K562 (cell line): ENCODE data around the gene PALLD.

Experiments
- HDAC1 ChIP-seq, 2 experiments: fragments of 450-650 bp; IDR thresholded peaks; 2 replicates each; pipeline ENCODE4 v1.6.1; 2016 to 2017; ENCODE audit warnings: inconsistent platforms in 1 of 2, mild to moderate bottlenecking in 1 of 2, moderate library complexity in 1 of 2
- ZNF274 ChIP-seq: IDR thresholded peaks from 2 replicates; pipeline ENCODE4 v1.6.1; 2011; ENCODE audit warnings: low read depth, mild to moderate bottlenecking, low read length, moderate library complexity, borderline replicate concordance

DNA sequence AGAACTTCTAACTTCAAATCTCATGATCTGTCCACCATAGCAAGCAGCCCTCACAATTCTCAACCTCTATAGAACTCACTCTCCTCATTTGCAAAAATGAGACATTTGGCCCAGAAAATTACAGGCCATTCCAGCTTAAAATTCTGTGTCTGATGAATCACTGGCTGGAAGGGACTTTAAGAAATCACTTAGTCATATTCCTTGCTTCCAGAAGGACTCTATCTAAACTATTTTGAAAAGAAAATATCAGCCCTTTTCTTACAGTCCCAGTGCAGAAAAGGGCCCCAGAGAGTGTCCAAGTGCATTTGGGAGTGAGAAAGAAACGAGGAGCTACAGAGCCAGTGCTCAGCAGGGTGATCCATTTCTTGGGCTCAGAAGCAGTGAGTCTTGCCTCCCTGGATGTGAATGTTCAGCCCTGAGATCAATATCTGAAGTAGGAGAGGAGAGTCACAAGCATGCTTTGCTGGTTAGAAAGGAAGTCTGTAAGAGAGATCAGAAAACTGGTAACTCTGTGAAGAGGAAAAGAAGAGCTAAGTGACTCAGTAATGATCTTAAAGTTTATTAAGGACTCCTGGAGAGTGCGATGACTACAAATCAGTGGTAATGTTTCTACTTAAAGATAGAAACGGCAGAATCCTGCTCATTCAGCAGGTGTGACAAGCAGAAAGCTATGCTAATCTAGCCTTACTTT is 139.8 kb downstream of the PALLD start:
- no peak for TF ChIP-seq ZNF274
- no peak for TF ChIP-seq HDAC1 (IDR thresholded peaks at IDR 0.05)
